GM12878 (cell line): ENCODE measurements around the gene ST13. TPM values are rescaled to one million over a fixed set of nuclear protein-coding genes. Genes with fewer than 3 reads are reported as not detected.

Experiments used
- ATAC-seq: fragments of 200-7000 bp; cut with Tn5 transposase; 3 replicates; pipeline ENCODE4 v1.9.1; 2020; ENCODE audit warnings: mild to moderate bottlenecking, moderate library complexity
- BruUV-seq: library from RNA; stranded (reverse); fragments of 400-500 nt; replicated peaks from 2 replicates; lab custom pipeline; 2021; lab: Mats Ljungman, UMichigan
- CTCF ChIA-PET: fragments of 300-600 bp; sonication (Branson Sonifier 250); formaldehyde crosslinking; extraction: SDS; loops from one replicate; lab custom pipeline; 2021; ENCODE audit warnings: inconsistent platforms; lab: Yijun Ruan, JAX
- POLR2A ChIA-PET: fragments of 350-600 bp; formaldehyde crosslinking; extraction: SDS; loops from one replicate; lab custom pipeline; 2021; ENCODE audit warnings: inconsistent platforms; lab: Charles Lee
- RAD21 ChIA-PET: fragments of 300-600 bp; sonication (Branson Sonifier 250); formaldehyde crosslinking; loops from one replicate; lab custom pipeline; 2023; ENCODE audit warnings: antibody characterized with exemption; ENCODE audit not compliant: unreplicated experiment; lab: Charles Lee
- SMC1A ChIA-PET: fragments of 300-600 bp; sonication (Branson Sonifier 250); formaldehyde crosslinking; loops from one replicate; lab custom pipeline; 2023; ENCODE audit not compliant: unreplicated experiment, uncharacterized antibody; lab: Charles Lee
- DNase-seq: peaks from one replicate; pipeline ENCODE4 v3.0.0-alpha.2; 2011; ENCODE audit warnings: low read depth, low spot score
- FAIRE-seq: peaks from 3 replicates; lab custom pipeline; 2011; peaks lifted over from hg19 to GRCh38; lab: Jason Lieb, UNC
- H2AFZ ChIP-seq: 2 replicates; pipeline ENCODE4 v1.6.0; 2011; ENCODE audit warnings: low read depth, low read length, control low read depth; ENCODE audit not compliant: control insufficient read depth
- H3K27ac ChIP-seq: 2 replicates; pipeline ENCODE4 v1.5.1; 2011; ENCODE audit warnings: control low read depth; ENCODE audit not compliant: control insufficient read depth, insufficient read depth
- H3K27me3 ChIP-seq, 2 experiments: replicated peaks in 1 of 2; 2 replicates each; pipeline versions ENCODE4 v1.6.0 to v1.6.1; 2011; ENCODE audit warnings: low read length in 1 of 2; ENCODE audit not compliant: control insufficient read depth in 2 of 2, insufficient read depth in 2 of 2
- H3K36me3 ChIP-seq, 2 experiments: 2 replicates each; pipeline ENCODE4 v1.5.1; 2011; ENCODE audit warnings: low read length in 1 of 2; ENCODE audit not compliant: control insufficient read depth in 2 of 2, insufficient read depth in 2 of 2
- H3K4me1 ChIP-seq: 2 replicates; pipeline ENCODE4 v1.6.1; 2011; ENCODE audit warnings: mild to moderate bottlenecking, low read length, moderate library complexity, mixed read lengths; ENCODE audit not compliant: control insufficient read depth, insufficient read depth
- H3K4me2 ChIP-seq: 2 replicates; pipeline ENCODE4 v1.6.0; 2011; ENCODE audit warnings: control low read depth; ENCODE audit not compliant: control insufficient read depth, insufficient read depth
- H3K4me3 ChIP-seq: fragments of 200-600 bp; sonication (generic); 2 replicates; pipeline ENCODE4 v1.5.1; 2016
- H3K79me2 ChIP-seq: 2 replicates; pipeline ENCODE4 v1.6.0; 2011; ENCODE audit warnings: low read length; ENCODE audit not compliant: control insufficient read depth, insufficient read depth
- H3K9ac ChIP-seq: 2 replicates; pipeline ENCODE4 v1.8.0; 2011; ENCODE audit warnings: low read length, control low read depth, mixed read lengths; ENCODE audit not compliant: control insufficient read depth, insufficient read depth
- H3K9me3 ChIP-seq: replicated peaks from 3 replicates; pipeline ENCODE4 v1.5.1; 2011; ENCODE audit warnings: mild to moderate bottlenecking, low read length; ENCODE audit not compliant: control insufficient read depth, insufficient read depth
- H4K20me1 ChIP-seq: 2 replicates; pipeline ENCODE4 v1.6.0; 2011; ENCODE audit not compliant: control insufficient read depth, insufficient read depth
- ATF7 ChIP-seq: fragments of 450-650 bp; IDR thresholded peaks from 2 replicates; pipeline ENCODE4 v1.6.1; 2016; ENCODE audit warnings: low read depth, mild to moderate bottlenecking
- CEBPZ ChIP-seq: fragments of 150-350 bp; IDR thresholded peaks from 2 replicates; pipeline ENCODE4 v1.6.1; 2016; ENCODE audit warnings: low read depth, low read length
- CHD4 ChIP-seq: fragments of 200-600 bp; sonication (generic); IDR thresholded peaks from 2 replicates; pipeline ENCODE4 v1.6.1; 2016; ENCODE audit warnings: mild to moderate bottlenecking
- FOXK2 ChIP-seq: fragments of 450-650 bp; IDR thresholded peaks from 2 replicates; pipeline ENCODE4 v1.6.1; 2017; ENCODE audit warnings: mild to moderate bottlenecking, moderate library complexity
- LARP7 ChIP-seq: fragments of 450-650 bp; IDR thresholded peaks from 2 replicates; pipeline ENCODE4 v1.6.1; 2017; ENCODE audit warnings: mild to moderate bottlenecking
- MEF2B ChIP-seq: fragments of 450-650 bp; IDR thresholded peaks from 2 replicates; pipeline ENCODE4 v1.6.1; 2018; ENCODE audit warnings: mild to moderate bottlenecking, moderate library complexity; ENCODE audit not compliant: partially characterized antibody, poor library complexity, severe bottlenecking
- MTA3 ChIP-seq: IDR thresholded peaks from 2 replicates; pipeline ENCODE4 v1.6.1; 2012; ENCODE audit warnings: low read length, inconsistent platforms, borderline replicate concordance
- RUNX3 ChIP-seq: IDR thresholded peaks from 2 replicates; pipeline ENCODE4 v1.6.1; 2012; ENCODE audit warnings: low read length, inconsistent platforms
- TCF7 ChIP-seq: IDR thresholded peaks from 2 replicates; pipeline ENCODE4 v1.6.1; 2014; ENCODE audit warnings: antibody characterized with exemption, borderline replicate concordance
- WGBS: methylation state at CpG from one replicate; pipeline ENCODE4 v1.1.6; 2016; ENCODE audit warnings: low lambda C conversion rate; ENCODE audit not compliant: insufficient replicate concordance, insufficient coverage; ENCODE audit errors: missing lambda C conversion rate; 5-methylcytosine and 5-hydroxymethylcytosine counted together
- in situ Hi-C: fragments of 300-500 bp; cut with MboI; formaldehyde crosslinking; loops from 9 replicates; pipeline ENCODE4 v1.14.3; 2018; ENCODE audit warnings: mixed read lengths
- intact Hi-C: fragments of 100-400 bp; cut with micrococcal nuclease; formaldehyde crosslinking; loops from one replicate; pipeline ENCODE4 v1.14.2; 2022; ENCODE audit not compliant: unreplicated experiment
- polyA plus RNA-seq, 11 experiments: library from polyadenylated mRNA; depleted of rRNA in 4 of 11; unstranded in 6 of 11; stranded (reverse) in 5 of 11; fragments of >200 nt; fragmentation: Nextera tagmentation in 4 of 11; fragmentation: Illumina TruSeq in 1 of 11; extraction: Ambion mirVana in 4 of 11; extraction: Trizol in 1 of 11; gene quantifications; 1 replicate in 1 of 11; 2 replicates in 10 of 11; pipeline versions ENCODE4 v1.2.1 to v1.2.3, GENCODE V29; 2011 to 2016; ENCODE audit warnings: inconsistent platforms in 2 of 11, missing spikeins in 2 of 11, low read depth in 1 of 11
- total RNA-seq, 4 experiments: library from RNA; depleted of rRNA in 3 of 4; stranded (reverse); fragments of >200 nt in 3 of 4; fragmentation: Illumina TruSeq in 1 of 4; extraction: Trizol in 1 of 4; gene quantifications; 2 replicates each; pipeline versions ENCODE4 v1.2.1 to v1.2.3, GENCODE V29; 2013 to 2021

The ST13 gene
- total and polyA plus RNA-seq, 10 of the 15 experiments (the other 5 are each of a cell fraction or from before 2014, with no cell fraction given) = 52.5 to 286 (median 181) TPM

- FAIRE-seq (no peak), DNase-seq (no peak)
- WGBS = 100% methylated on average over 3 of the region's 3 CpGs
- no TSS peak for BruUV-seq
- H3K27me3 ChIP-seq = no peaks in the 10 kb centered on the region
- no peak for TF ChIP-seq LARP7
- TF ChIP-seq FOXK2 = no peak
- TF ChIP-seq MTA3 = no peak
- TF ChIP-seq ATF7 = no peak
- TF ChIP-seq CHD4 = no peak
- no peak for TF ChIP-seq MEF2B
- no peak for TF ChIP-seq CEBPZ
- no peak for TF ChIP-seq TCF7
- TF ChIP-seq RUNX3 = no peak
- TF ChIP-seq, all 136 proteins: peak for 0
- H3K36me3 ChIP-seq = peaks cover under 1 to 29% of the 10 kb centered on the region in 2 experiments; a peak in 3 of 4 replicates
- H3K27ac ChIP-seq = no peak overlapping the region
- CTCF ChIA-PET = interaction anchor here (0.7 to 1.0 kb wide), 2 partner anchors 27 to 735 kb away, joined by 3 read pairs; no protein-coding TSS in a partner anchor
- peaks cover 2% of the 10 kb centered on the region for H3K79me2 ChIP-seq
- RAD21 ChIA-PET = no interaction called here
- POLR2A ChIA-PET = no interaction called here
- H3K4me2 ChIP-seq = no peak overlapping the region
- no peaks in the 10 kb centered on the region for H4K20me1 ChIP-seq
- no peak for ATAC-seq
- no peak overlapping the region for H2AFZ ChIP-seq
- H3K9ac ChIP-seq = no peak overlapping the region
- H3K4me1 ChIP-seq = no peaks in the 10 kb centered on the region
- in situ Hi-C loops (no loop called here), intact Hi-C loops (no loop called here)
- SMC1A ChIA-PET = no interaction called here
- no peak overlapping the region for H3K4me3 ChIP-seq
- no peaks in the 10 kb centered on the region for H3K9me3 ChIP-seq
Observed at GRCh38 chr22:40844951-40845350, 11.5 kb downstream of the ST13 start.
